ENCODE results near the gene SMYD3. TPM values are rescaled to one million over a fixed set of nuclear protein-coding genes. Genes with fewer than 3 reads are reported as not detected.

SMYD3 gene
- total RNA-seq, 1 donor from 2014 or later, result 24.2 TPM

DNA sequence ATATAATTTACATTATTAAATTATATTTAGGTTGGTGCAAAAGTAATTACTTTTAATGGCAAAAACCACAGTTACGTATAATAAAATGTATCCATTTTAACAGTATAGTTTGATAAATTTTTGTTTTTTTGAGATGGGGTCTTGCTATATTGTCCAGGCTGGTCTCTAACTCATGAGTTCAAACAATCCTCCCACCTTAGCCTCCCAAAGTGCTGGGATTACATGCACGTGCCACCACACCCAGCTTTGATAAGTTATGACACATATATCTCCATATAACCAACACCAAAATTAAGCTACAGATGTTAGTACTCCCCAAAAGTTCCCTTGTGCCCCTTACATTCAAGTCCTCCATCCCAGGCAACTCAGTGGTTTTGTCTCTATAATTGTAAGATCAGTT is 163.1 kb downstream of the SMYD3 start:
- H3K4me1 Mint-ChIP-seq, result no peaks in the 10 kb centered on the region
- peaks cover 4% of the 10 kb centered on the region for H3K36me3 Mint-ChIP-seq (ENCODE audit: low read depth)
- no peaks in the 10 kb centered on the region for H3K27me3 Mint-ChIP-seq (ENCODE audit: low read depth)
- no peak overlapping the region for H3K27ac Mint-ChIP-seq (ENCODE audit: unreplicated experiment)
- DNase-seq (ENCODE audit: low read depth, low spot score), result no peak
- TF ChIP-seq, protein P1, sequence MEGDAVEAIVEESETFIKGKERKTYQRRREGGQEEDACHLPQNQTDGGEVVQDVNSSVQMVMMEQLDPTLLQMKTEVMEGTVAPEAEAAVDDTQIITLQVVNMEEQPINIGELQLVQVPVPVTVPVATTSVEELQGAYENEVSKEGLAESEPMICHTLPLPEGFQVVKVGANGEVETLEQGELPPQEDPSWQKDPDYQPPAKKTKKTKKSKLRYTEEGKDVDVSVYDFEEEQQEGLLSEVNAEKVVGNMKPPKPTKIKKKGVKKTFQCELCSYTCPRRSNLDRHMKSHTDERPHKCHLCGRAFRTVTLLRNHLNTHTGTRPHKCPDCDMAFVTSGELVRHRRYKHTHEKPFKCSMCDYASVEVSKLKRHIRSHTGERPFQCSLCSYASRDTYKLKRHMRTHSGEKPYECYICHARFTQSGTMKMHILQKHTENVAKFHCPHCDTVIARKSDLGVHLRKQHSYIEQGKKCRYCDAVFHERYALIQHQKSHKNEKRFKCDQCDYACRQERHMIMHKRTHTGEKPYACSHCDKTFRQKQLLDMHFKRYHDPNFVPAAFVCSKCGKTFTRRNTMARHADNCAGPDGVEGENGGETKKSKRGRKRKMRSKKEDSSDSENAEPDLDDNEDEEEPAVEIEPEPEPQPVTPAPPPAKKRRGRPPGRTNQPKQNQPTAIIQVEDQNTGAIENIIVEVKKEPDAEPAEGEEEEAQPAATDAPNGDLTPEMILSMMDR (conservative IDR thresholded peaks at IDR 0.05), result no peak
- H3K9me3 Mint-ChIP-seq, result no peaks in the 10 kb centered on the region
- no peak overlapping the region for H3K4me3 Mint-ChIP-seq

DNA sequence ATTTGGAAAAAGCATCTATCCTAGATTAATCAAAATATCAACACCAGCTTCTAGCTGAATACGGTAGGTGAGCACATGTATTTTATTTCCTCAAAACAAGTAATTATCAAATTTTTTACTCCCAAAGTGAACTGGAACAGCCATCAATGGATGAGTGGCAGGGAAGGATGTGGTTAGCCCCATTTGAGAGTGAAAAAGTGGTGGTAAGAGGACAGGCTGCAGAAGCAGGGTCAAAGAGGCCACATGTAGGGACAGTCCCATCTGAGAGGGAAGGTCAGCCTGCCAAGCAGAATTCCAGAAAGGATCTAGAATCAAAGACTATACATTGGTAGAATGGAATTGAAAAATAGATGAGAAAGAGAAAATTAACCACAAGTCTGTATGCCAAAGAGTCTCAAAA is 163.8 kb downstream of the SMYD3 start:
- H3K36me3 Mint-ChIP-seq (ENCODE audit: low read depth), result peaks cover 4% of the 10 kb centered on the region
- TF ChIP-seq, protein P1 (conservative IDR thresholded peaks at IDR 0.05), result no peak
- H3K27ac Mint-ChIP-seq (ENCODE audit: unreplicated experiment), result no peak overlapping the region
- no peaks in the 10 kb centered on the region for H3K27me3 Mint-ChIP-seq (ENCODE audit: low read depth)
- no peak for DNase-seq (ENCODE audit: low read depth, low spot score)
- H3K4me3 Mint-ChIP-seq, result no peak overlapping the region
- no peaks in the 10 kb centered on the region for H3K9me3 Mint-ChIP-seq
- H3K4me1 Mint-ChIP-seq, result no peaks in the 10 kb centered on the region

DNA sequence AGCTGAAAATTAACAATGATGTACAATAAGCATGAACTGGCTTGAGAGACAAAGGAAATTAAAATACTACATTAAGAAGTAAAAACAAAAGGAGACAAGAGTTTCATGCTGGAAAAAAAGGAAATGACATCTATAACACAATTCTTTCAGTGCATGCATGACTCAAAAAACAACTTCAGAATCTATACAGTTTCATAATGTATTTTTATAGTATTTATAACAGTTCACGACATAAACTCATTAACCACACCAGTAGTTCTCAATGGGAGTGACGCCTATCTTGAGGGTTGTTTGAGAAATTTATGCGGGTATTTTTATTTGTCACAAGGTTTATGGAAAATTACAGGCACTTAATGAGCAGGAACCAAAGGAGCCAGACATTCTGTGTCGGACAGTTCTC is 168.5 kb downstream of the SMYD3 start:
- H3K36me3 Mint-ChIP-seq (ENCODE audit: low read depth), result no peaks in the 10 kb centered on the region
- TF ChIP-seq, protein P1 (conservative IDR thresholded peaks at IDR 0.05), result no peak
- no peaks in the 10 kb centered on the region for H3K4me1 Mint-ChIP-seq
- H3K27ac Mint-ChIP-seq (ENCODE audit: unreplicated experiment), result no peak overlapping the region
- no peak overlapping the region for H3K4me3 Mint-ChIP-seq
- DNase-seq (ENCODE audit: low read depth, low spot score), result no peak
- H3K27me3 Mint-ChIP-seq (ENCODE audit: low read depth), result no peaks in the 10 kb centered on the region
- no peaks in the 10 kb centered on the region for H3K9me3 Mint-ChIP-seq

DNA sequence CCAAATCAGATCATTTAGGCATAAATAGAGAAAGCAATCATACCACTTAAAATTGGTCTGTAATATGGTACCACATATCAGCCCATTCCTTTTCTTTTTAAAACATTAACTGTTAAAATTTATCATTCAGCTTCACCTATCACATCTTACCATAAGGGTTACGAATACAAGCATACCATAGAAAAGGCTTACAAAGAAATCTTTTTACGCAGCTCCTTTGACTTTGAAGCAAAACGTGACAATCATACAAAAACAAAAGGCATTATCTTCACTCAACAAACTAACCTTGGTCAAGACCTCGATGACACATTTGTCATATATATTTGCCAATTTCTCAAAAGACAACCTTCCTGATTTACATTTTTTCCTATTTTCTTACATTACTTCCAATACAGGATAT is 169.0 kb downstream of the SMYD3 start:
- TF ChIP-seq, protein P1 (conservative IDR thresholded peaks at IDR 0.05), result no peak
- no peaks in the 10 kb centered on the region for H3K9me3 Mint-ChIP-seq
- H3K27ac Mint-ChIP-seq (ENCODE audit: unreplicated experiment), result no peak overlapping the region
- no peaks in the 10 kb centered on the region for H3K27me3 Mint-ChIP-seq (ENCODE audit: low read depth)
- H3K36me3 Mint-ChIP-seq (ENCODE audit: low read depth), result peaks cover 1% of the 10 kb centered on the region
- no peak for DNase-seq (ENCODE audit: low read depth, low spot score)
- H3K4me3 Mint-ChIP-seq, result no peak overlapping the region
- no peaks in the 10 kb centered on the region for H3K4me1 Mint-ChIP-seq

DNA sequence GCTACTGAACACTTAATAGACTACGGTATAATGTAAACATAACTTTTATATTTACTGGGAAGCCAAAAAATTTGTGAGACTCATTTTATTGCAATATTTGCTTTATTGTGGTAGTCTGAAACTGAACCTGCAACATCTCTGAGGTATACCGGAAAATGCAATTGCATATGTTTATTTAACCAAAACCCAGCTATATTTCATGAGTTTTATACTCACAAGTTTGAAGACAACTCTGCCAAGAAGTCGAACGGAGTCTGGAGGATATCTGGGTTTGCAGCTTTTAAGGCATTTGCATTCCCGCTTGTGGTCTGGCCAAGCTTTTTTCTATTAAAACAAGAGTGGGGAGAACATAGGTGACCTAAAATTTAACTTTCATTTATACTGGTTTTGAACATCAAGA is 171.9 kb downstream of the SMYD3 start:
- TF ChIP-seq, protein P1 (conservative IDR thresholded peaks at IDR 0.05), result no peak
- H3K27me3 Mint-ChIP-seq (ENCODE audit: low read depth), result no peaks in the 10 kb centered on the region
- peaks cover 4% of the 10 kb centered on the region for H3K36me3 Mint-ChIP-seq (ENCODE audit: low read depth)
- H3K27ac Mint-ChIP-seq (ENCODE audit: unreplicated experiment), result no peak overlapping the region
- no peak overlapping the region for H3K4me3 Mint-ChIP-seq
- DNase-seq (ENCODE audit: low read depth, low spot score), result no peak
- no peaks in the 10 kb centered on the region for H3K9me3 Mint-ChIP-seq
- H3K4me1 Mint-ChIP-seq, result no peaks in the 10 kb centered on the region

DNA sequence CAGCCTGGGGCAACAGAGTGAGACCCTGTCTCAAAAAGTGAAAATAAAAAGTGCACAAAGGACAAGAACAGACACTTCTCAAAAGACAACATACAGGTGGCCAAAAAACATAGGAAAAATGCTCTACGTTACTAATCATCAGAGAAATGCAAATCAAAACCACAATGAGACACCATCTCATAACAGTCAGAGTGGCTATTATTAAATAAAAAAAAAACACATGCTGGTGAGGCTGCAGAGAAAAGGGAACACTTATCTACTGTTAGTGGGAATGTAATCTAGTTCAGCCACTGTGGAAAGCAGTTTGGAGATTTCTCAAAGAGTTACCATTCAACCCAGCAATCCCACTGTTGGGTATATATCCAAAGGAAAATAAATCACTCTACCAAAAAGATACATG is 173.2 kb downstream of the SMYD3 start:
- H3K27me3 Mint-ChIP-seq (ENCODE audit: low read depth), result no peaks in the 10 kb centered on the region
- no peak overlapping the region for H3K4me3 Mint-ChIP-seq
- peaks cover 2% of the 10 kb centered on the region for H3K9me3 Mint-ChIP-seq
- H3K4me1 Mint-ChIP-seq, result no peaks in the 10 kb centered on the region
- H3K27ac Mint-ChIP-seq (ENCODE audit: unreplicated experiment), result no peak overlapping the region
- peaks cover 8% of the 10 kb centered on the region for H3K36me3 Mint-ChIP-seq (ENCODE audit: low read depth)
- no peak for DNase-seq (ENCODE audit: low read depth, low spot score)
- TF ChIP-seq, protein P1 (conservative IDR thresholded peaks at IDR 0.05), result no peak
